ENCODE results near the gene UBA1.

GRCh38 chrX:47247999-47248320, 54.3 kb downstream of the UBA1 start:
- TF ChIP-seq, protein P1, sequence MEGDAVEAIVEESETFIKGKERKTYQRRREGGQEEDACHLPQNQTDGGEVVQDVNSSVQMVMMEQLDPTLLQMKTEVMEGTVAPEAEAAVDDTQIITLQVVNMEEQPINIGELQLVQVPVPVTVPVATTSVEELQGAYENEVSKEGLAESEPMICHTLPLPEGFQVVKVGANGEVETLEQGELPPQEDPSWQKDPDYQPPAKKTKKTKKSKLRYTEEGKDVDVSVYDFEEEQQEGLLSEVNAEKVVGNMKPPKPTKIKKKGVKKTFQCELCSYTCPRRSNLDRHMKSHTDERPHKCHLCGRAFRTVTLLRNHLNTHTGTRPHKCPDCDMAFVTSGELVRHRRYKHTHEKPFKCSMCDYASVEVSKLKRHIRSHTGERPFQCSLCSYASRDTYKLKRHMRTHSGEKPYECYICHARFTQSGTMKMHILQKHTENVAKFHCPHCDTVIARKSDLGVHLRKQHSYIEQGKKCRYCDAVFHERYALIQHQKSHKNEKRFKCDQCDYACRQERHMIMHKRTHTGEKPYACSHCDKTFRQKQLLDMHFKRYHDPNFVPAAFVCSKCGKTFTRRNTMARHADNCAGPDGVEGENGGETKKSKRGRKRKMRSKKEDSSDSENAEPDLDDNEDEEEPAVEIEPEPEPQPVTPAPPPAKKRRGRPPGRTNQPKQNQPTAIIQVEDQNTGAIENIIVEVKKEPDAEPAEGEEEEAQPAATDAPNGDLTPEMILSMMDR (IDR thresholded peaks at IDR 0.05): no peak
- TF ChIP-seq POLR2AphosphoS5 (IDR thresholded peaks at IDR 0.05; ENCODE audit: insufficient read depth in 1 of 2, low read depth in 1 of 2) (no peak), POLR2A (IDR thresholded peaks at IDR 0.05) (no peak)

Measured in vagina (tissue), 2 donors.